Measurements from ENCODE around the gene GCNA. TPM values are rescaled to one million over a fixed set of nuclear protein-coding genes. Genes with fewer than 3 reads are reported as not detected.

Gene GCNA
- total RNA-seq, 2 donors from 2014 or later, result 5.5 to 6.1 TPM

- DNase-seq (ENCODE audit: low spot score), result no peak
- H3K27ac Mint-ChIP-seq, result no peak overlapping the region
These were observed 34.0 kb downstream of the GCNA start for GRCh38 chrX:71612256-71612655.

GRCh38 chrX:71615056-71615455 is 36.8 kb downstream of the GCNA start:
- Mint-ChIP-seq H3K27ac (peak overlapping the region; percentile 85 to 93), H3K4me3 (no peak overlapping the region), H3K4me1 (ENCODE audit: low read depth in 2 of 2) (peaks cover 47 to 54% of the 10 kb centered on the region in 2 donors), H3K27me3 (no peaks in the 10 kb centered on the region), H3K9me3 (no peaks in the 10 kb centered on the region), H3K36me3 (peaks cover 12% of the 10 kb centered on the region)
- DNase-seq (ENCODE audit: low spot score), result no peak
- no peak for ATAC-seq

More at GRCh38 chrX:71612256-71612655, 34.0 kb downstream of the GCNA start:
- H3K9me3 Mint-ChIP-seq, result no peaks in the 10 kb centered on the region
- peaks cover 26% of the 10 kb centered on the region for H3K36me3 Mint-ChIP-seq
- H3K4me3 Mint-ChIP-seq, result no peak overlapping the region
- no peaks in the 10 kb centered on the region for H3K27me3 Mint-ChIP-seq
- ATAC-seq, result no peak
- peaks cover 40 to 42% of the 10 kb centered on the region in 2 donors for H3K4me1 Mint-ChIP-seq (ENCODE audit: low read depth in 2 of 2)

- ATAC-seq (peak; percentile 75 to 82), DNase-seq (ENCODE audit: low spot score) (peak; percentile 63)
- no peaks in the 10 kb centered on the region for H3K27me3 Mint-ChIP-seq
- H3K27ac Mint-ChIP-seq, result peak overlapping the region; percentile 85 to 93
- peaks cover 9% of the 10 kb centered on the region for H3K36me3 Mint-ChIP-seq
- no peaks in the 10 kb centered on the region for H3K9me3 Mint-ChIP-seq
- peaks cover 51 to 61% of the 10 kb centered on the region in 2 donors for H3K4me1 Mint-ChIP-seq (ENCODE audit: low read depth in 2 of 2)
- peak overlapping the region; percentile 81 for H3K4me3 Mint-ChIP-seq
These were observed 37.7 kb downstream of the GCNA start for GRCh38 chrX:71615954-71616353.

GRCh38 chrX:71616672-71617529 is 38.7 kb downstream of the GCNA start:
- Mint-ChIP-seq H3K9me3 (no peaks in the 10 kb centered on the region), H3K27ac (peak overlapping the region; percentile 74 to 85), H3K4me3 (peak overlapping the region; percentile 81), H3K4me1 (ENCODE audit: low read depth in 2 of 2) (peaks cover 54 to 63% of the 10 kb centered on the region in 2 donors), H3K36me3 (peaks cover 6% of the 10 kb centered on the region), H3K27me3 (no peaks in the 10 kb centered on the region)
- DNase-seq (ENCODE audit: low spot score), result peak; percentile 62
- peak in 1 of 2 donors; percentile 39 for ATAC-seq

GRCh38 chrX:71617742-71618141 is 39.5 kb downstream of the GCNA start:
- Mint-ChIP-seq H3K27ac (peak overlapping the region; percentile 73 to 74), H3K9me3 (no peaks in the 10 kb centered on the region), H3K27me3 (no peaks in the 10 kb centered on the region), H3K4me1 (ENCODE audit: low read depth in 2 of 2) (peaks cover 56 to 71% of the 10 kb centered on the region in 2 donors), H3K4me3 (peak overlapping the region; percentile 81), H3K36me3 (peaks cover 6% of the 10 kb centered on the region)
- ATAC-seq (no peak), DNase-seq (ENCODE audit: low spot score) (no peak)

- ATAC-seq (peak; percentile 62 to 69), DNase-seq (ENCODE audit: low spot score) (peak; percentile 77)
- Mint-ChIP-seq H3K9me3 (no peaks in the 10 kb centered on the region), H3K4me1 (ENCODE audit: low read depth in 2 of 2) (peaks cover 59 to 77% of the 10 kb centered on the region in 2 donors), H3K27ac (peak within 1 kb of the TSS; percentile 73 to 74), H3K4me3 (peak within 1 kb of the TSS; percentile 81), H3K27me3 (no peaks in the 10 kb centered on the region), H3K36me3 (peaks cover 6% of the 10 kb centered on the region)
These were observed 40.1 kb downstream of the GCNA start, which contains the start of gene CXCR3 for GRCh38 chrX:71618303-71618721. CXCR3 (minus strand) TSS chrX:71618511; CDS start chrX:71618449, 62 bp downstream.

GRCh38 chrX:71618787-71619186 is 40.5 kb downstream of the GCNA start:
- no peak for DNase-seq (ENCODE audit: low spot score)
- H3K27me3 Mint-ChIP-seq, result no peaks in the 10 kb centered on the region
- peaks cover 59 to 82% of the 10 kb centered on the region in 2 donors for H3K4me1 Mint-ChIP-seq (ENCODE audit: low read depth in 2 of 2)
- peak overlapping the region; percentile 73 to 74 for H3K27ac Mint-ChIP-seq
- H3K9me3 Mint-ChIP-seq, result no peaks in the 10 kb centered on the region
- H3K4me3 Mint-ChIP-seq, result peak overlapping the region; percentile 81
- H3K36me3 Mint-ChIP-seq, result peaks cover 6% of the 10 kb centered on the region
- ATAC-seq, result no peak

- Mint-ChIP-seq H3K27ac (peak overlapping the region; percentile 73 to 74), H3K27me3 (no peaks in the 10 kb centered on the region), H3K36me3 (peaks cover 6% of the 10 kb centered on the region), H3K4me3 (peak overlapping the region; percentile 81), H3K4me1 (ENCODE audit: low read depth in 2 of 2) (peaks cover 59 to 85% of the 10 kb centered on the region in 2 donors), H3K9me3 (no peaks in the 10 kb centered on the region)
- DNase-seq (ENCODE audit: low spot score) (peak; percentile 64), ATAC-seq (peak in 1 of 2 donors; percentile 26)
These were observed 41.0 kb downstream of the GCNA start for GRCh38 chrX:71619193-71619592.

- Mint-ChIP-seq H3K4me3 (no peak overlapping the region), H3K27me3 (no peaks in the 10 kb centered on the region), H3K4me1 (ENCODE audit: low read depth in 2 of 2) (peaks cover 54 to 82% of the 10 kb centered on the region in 2 donors), H3K36me3 (peaks cover 4% of the 10 kb centered on the region), H3K9me3 (no peaks in the 10 kb centered on the region), H3K27ac (peak overlapping the region in 1 of 2 donors; percentile 74)
- no peak for ATAC-seq
- no peak for DNase-seq (ENCODE audit: low spot score)
These were observed 41.7 kb downstream of the GCNA start for GRCh38 chrX:71619986-71620385.

- ATAC-seq (no peak), DNase-seq (ENCODE audit: low spot score) (no peak)
- peaks cover 38 to 72% of the 10 kb centered on the region in 2 donors for H3K4me1 Mint-ChIP-seq (ENCODE audit: low read depth in 2 of 2)
These were observed 43.4 kb downstream of the GCNA start for GRCh38 chrX:71621603-71622002.

GRCh38 chrX:71622032-71622575 is 43.9 kb downstream of the GCNA start:
- Mint-ChIP-seq H3K4me1 (ENCODE audit: low read depth in 2 of 2) (peaks cover 34 to 67% of the 10 kb centered on the region in 2 donors), H3K27ac (peak overlapping the region; percentile 82 to 90), H3K36me3 (no peaks in the 10 kb centered on the region), H3K4me3 (peak overlapping the region; percentile 71), H3K9me3 (no peaks in the 10 kb centered on the region), H3K27me3 (no peaks in the 10 kb centered on the region)
- ATAC-seq (peak in 1 of 2 donors; percentile 1), DNase-seq (ENCODE audit: low spot score) (no peak)

More at GRCh38 chrX:71621603-71622002, 43.4 kb downstream of the GCNA start:
- Mint-ChIP-seq H3K27me3 (no peaks in the 10 kb centered on the region), H3K36me3 (no peaks in the 10 kb centered on the region), H3K27ac (peak overlapping the region in 1 of 2 donors; percentile 54), H3K4me3 (no peak overlapping the region), H3K9me3 (no peaks in the 10 kb centered on the region)

GRCh38 chrX:71622576-71623450 is 44.6 kb downstream of the GCNA start:
- peaks cover 29 to 60% of the 10 kb centered on the region in 2 donors for H3K4me1 Mint-ChIP-seq (ENCODE audit: low read depth in 2 of 2)
- peak; percentile 84 for DNase-seq (ENCODE audit: low spot score)
- no peaks in the 10 kb centered on the region for H3K36me3 Mint-ChIP-seq
- H3K27ac Mint-ChIP-seq, result peak overlapping the region; percentile 82 to 90
- H3K9me3 Mint-ChIP-seq, result no peaks in the 10 kb centered on the region
- peak overlapping the region; percentile 71 for H3K4me3 Mint-ChIP-seq
- ATAC-seq, result peak; percentile 78 to 80
- H3K27me3 Mint-ChIP-seq, result no peaks in the 10 kb centered on the region

GRCh38 chrX:71623714-71624113 is 45.5 kb downstream of the GCNA start:
- Mint-ChIP-seq H3K27ac (peak overlapping the region; percentile 82 to 90), H3K4me3 (peak overlapping the region; percentile 71), H3K9me3 (no peaks in the 10 kb centered on the region), H3K27me3 (no peaks in the 10 kb centered on the region), H3K4me1 (ENCODE audit: low read depth in 2 of 2) (peaks cover 22 to 51% of the 10 kb centered on the region in 2 donors), H3K36me3 (no peaks in the 10 kb centered on the region)
- DNase-seq (ENCODE audit: low spot score) (no peak), ATAC-seq (peak; percentile 32 to 46)
